Measurements from ENCODE around the gene PRCD. TPM values are rescaled to one million over a fixed set of nuclear protein-coding genes. Genes with fewer than 3 reads are reported as not detected.
"Not testable (repeated sequence)": the region's sequence is repeated elsewhere in the genome, so short reads cannot be mapped to it uniquely, and the experiment has no call there.

PRCD gene
- polyA plus RNA-seq, 10 donors, result 1.6 to 6.6 (median 3.0) TPM

DNA sequence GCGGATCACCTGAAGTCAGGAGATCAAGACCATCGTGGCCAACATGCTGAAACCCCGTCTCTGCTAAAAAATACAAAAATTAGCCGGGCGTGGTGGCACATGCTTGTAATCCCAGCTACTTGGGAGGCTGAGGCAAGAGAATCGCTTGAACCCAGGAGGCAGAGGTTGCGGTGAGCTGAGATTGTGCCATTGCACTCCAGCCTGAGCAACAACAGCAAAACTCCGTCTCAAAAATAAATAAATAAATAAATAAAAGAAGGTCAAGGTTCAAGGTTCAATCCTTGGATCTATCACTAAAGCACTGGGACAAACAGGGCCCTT, 14.4 kb upstream of the PRCD start:
- DNase-seq, result not testable (repeated sequence)

DNA sequence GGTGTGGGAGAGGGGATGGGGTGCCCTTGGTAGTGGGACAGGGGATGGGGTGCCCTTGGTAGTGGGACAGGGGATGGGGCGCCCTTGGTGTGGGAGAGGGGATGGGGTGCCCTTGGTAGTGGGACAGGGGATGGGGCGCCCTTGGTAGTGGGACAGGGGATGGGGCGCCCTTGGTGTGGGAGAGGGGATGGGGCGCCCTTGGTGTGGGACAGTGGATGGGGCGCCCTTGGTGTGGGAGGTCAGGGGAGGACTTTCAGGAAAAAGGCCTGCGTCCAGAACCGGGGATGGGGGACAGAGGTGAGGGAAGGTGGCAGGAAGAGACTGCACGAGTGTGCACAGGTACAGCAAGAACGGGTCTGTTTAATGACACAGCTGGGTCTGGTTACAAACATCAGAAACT, 12.8 kb upstream of the PRCD start:
- not testable (repeated sequence) for DNase-seq

DNA sequence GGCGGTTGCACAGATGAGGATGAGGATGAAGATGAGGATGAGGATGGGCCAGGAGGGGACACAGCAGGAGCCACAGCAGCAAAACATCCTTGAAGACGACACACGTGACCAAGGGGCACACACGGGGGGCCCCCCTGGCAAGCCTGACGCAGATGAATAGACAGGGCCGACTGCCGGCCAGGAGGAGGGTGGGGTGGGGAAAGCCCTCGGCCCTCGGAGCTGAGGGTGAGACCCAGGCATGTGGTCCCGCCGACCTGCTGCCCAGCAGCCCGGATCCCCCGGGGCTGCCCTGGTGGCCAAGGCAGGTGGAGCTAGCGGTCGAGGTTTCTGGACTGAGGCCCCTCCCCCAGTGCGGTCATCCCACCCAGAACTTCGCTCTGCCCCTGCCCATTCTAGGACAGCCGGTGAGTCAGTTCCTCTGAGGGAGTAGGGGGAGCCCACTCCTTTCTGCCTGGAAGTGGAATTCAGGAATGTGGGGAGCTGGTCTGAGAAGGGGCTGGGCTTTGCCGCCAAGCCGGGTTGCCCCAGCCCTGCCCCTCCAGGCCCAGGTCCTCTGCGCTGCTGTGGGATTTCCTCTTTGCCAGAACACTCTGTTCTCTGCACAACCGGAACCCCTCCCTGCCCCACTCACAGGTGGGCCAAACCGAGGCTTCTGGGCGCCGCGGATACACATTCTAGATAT, 12.3 kb upstream of the PRCD start:
- DNase-seq, result peak in 1 of 3 donors; percentile 75

DNA sequence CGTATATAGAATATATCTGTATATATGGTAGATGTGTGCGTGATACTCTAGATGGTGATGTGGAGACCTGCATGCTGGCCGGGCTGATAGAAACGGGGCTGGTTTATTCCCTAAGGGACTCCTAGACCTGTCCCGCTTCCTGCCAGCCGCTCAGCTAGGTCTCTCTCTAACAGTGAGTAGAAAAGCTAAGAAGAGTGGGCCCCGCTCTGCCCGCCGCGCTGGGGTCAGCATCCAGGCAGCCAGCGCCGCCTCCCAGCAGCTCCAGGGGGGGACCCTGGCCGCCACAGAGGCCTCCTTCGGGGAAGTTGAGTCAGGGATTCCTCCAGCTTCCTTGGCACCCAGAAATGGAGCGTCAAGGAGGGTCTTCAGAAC, 11.7 kb upstream of the PRCD start:
- DNase-seq, result peak in 1 of 3 donors; percentile 44

DNA sequence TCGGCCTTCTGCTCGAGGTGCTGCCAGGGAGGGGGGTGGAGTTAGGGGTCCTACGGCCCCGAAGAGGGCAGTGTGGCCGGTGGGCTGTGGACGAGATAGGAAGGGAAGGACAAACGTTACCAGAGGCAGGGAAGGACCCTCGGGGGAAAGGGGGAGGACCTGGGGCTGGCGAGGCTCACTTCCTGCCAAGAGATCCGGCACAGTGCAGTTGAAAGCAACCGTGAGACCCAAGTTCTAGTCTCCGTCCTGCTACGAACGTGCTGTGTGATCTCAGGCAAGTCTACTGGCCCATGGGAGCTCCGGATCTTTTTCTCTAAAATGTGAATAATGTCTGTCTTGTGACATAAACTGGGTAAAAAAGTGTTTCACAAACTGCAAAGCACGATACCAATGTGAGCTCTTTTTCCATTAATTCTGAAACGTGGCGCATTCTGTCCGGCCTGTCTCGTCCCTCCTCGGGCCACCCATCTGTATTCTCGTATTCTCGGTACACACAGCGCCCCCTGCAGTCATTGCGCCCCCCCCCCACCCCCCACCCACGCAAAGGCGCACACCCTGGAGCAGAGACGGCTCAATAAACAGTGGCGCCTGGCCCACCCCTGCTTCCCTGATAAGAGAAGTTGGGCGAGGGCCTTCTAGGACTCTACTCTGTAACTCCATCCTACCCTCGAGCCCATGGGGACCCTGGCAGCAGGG, 11.2 kb upstream of the PRCD start:
- no peak for DNase-seq

DNA sequence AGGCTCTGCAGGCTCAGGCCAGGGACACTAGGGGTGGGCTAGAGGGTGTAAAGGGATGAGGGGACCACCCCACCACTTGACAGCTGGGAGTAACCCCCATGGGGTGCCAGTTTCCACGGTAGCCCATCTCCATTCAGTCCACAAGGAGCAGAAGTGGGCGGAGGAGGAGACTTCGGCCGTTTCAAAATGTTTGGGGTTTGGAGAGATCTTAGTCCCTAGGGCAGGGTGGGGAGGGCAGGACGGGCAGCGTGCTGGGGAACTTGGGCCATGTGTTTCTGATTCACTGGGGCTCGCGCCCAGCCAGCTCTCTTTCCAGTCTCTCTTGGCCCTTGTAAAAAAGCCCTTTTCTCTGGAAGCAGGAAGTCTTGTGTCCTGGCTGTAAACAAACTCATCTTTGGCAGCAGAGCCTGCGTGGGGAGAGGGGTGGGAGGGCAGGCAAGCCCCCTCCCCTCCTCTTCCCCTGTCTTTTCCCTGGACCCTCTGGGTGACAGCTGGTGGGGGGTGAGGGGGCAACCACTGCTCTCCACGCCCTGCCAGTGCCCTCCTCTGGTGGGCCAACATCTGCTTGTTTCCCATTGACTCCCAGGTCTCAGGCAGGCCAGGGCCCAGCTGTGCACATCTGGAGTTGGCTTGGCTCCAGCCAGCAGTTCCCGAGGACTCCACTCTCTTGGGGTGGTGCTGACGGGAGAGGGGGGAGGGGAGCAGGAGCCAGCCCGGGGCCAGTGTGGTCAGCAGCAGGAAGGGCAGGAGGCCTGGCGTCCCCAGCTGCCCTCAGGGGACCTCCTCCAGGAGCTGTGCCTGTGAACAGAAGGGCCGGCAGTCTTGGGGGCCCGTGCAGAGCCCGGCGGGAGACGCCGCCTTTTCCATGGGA, 10.4 kb upstream of the PRCD start:
- DNase-seq, result peak; percentile 73 to 98 (median 87)

DNA sequence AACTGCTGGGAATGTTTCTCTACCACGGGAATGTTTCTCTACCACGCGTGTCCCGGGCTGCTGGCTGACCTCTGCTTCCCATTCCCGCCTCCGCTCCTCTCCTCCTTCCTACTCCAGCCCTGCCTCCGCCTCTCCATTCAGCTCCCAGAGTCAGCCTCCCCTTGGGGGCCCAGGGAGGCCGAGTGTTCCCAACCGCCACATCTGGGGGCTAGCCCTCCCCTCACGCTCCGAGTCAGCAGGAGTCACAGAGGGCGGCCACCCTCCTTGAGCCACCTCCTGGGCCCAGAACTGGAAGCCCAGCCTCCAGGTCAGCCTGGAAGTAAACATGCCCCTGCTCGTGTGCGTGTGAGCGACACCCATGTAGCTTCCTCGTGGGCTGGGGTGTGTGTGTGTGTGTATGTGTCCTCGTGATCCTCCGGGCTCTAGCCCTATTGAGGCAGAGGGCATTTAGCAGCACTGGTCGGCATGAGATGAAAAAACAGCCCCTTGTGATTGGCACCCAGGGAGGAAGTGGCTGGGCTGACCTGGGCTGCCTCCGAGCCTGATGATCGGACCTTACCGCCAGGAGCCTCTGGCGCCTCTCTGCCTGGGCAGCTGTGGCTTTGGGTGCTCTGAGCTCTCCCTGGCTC, 9.6 kb upstream of the PRCD start:
- DNase-seq, result peak in 2 of 3 donors; percentile 59 to 83

DNA sequence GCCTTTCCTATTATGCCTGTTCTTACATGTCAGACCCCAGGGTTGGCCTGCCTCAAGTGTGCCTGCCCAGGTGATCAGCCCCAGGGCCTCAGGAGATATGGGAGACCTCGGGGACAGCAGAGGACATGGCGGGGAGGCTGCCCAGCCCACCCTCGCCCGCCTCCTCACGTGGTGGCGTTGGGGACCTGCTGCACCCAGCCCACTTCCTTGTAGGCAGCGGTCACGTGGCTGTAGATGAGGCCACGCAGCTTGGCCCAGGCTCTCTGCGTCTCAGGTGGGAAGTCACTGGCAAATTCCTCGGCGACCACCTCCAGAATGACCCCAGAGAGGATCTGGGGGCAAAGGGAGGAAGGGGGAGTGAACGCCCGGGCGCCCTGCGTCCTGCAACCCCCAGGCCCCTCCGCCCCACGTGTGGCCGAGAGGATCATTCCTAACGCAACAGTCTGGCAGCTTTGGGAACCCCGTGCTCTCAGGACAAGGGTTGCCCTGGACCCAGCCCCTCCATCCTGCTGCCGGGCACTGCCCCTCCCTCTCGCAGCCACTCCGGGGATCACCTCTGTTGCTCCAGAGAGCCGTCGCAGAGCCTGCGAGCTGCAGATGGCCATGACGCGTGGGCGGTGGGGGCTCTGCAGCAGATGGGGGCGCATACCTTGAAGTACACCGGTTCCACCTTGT, 8.9 kb upstream of the PRCD start:
- DNase-seq, result no peak

DNA sequence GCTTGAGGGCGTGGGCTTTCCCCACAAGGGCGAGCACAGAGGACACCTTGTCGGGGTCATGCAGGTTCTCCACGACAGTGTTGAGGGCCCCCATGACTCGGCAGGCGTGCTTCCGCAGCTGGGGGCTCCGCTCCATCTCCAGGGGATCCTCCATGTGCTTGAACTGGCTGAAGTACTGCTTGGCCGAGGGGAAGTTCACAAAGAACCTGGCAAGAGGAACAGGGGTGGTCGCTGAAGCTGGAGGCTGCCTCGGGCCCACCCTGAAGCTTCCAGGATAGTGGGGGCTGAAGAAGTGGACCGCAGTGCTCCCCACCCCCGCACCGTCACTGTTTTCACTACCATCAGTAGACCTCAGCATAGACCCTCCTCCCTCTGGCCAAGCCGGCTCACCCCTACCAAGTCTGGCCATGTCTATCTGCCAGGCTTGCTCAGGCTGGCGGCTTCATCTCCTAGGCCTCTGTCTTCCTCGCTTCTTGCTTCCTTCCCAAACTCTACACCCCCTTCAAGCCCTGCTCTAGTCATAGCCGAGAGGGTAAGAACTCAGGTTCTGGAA, 8.3 kb upstream of the PRCD start:
- peak in 1 of 3 donors; percentile 35 for DNase-seq

DNA sequence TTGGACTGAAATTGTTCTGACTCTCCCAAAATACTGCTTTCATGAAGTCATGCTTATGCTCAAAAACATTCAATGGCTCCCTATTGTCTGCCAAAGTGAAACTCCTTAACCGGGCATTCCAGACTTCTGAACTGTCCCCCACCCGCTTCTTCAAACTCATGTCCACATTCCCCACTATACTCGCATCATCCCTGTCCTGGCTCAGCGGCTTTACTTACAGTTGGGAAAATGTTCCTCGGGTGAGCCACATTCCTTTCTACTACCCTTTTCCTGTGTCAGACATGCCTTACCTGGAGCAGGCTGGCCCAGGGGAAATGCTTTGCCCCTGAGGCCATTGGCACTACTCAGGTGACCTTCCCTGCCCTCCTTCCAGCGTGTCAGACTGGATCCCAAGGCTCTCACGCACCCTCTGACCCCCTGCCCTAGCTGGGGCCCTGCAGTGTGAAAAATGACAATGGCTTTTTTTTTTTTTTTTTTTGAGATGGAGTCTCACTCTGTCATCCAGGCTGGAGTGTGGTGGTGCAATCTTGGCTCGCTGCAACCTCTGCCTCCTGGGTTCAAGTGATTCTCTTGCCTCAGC, 7.7 kb upstream of the PRCD start:
- no peak for DNase-seq

DNA sequence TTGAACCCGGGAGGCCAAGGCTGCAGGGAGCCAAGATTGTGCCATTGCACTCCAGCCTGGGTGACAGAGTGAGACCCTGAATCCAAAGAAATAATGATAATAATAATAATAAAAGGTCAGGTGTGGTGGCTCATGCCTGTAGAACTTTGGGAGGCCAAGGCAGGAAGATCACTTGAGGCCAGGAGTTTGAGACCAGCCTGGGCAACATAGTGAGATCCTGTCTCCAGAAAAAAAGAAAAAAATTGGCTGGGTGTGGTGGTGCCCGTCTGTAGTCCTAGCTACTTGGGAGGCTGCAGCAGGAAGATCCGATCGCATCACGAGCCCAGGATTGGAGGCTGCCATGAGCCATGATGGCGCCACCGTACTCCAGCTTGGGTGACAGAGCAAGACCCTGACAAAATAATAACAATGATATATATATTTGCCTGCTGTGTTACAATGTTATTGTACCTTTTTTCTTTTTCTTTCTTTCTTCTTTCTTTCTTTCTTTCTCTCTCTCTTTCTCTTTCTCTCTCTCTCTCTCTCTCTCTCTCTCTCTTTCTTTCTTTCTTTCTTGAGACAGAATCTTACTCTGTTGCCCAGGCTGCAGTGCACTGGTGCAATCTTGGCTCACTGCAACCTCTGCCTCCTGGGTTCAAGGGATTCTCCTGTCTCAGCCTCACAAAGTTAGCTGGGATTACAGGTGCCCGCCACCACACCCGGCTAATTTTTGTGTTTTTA, 6.0 kb upstream of the PRCD start:
- not testable (repeated sequence) for DNase-seq

DNA sequence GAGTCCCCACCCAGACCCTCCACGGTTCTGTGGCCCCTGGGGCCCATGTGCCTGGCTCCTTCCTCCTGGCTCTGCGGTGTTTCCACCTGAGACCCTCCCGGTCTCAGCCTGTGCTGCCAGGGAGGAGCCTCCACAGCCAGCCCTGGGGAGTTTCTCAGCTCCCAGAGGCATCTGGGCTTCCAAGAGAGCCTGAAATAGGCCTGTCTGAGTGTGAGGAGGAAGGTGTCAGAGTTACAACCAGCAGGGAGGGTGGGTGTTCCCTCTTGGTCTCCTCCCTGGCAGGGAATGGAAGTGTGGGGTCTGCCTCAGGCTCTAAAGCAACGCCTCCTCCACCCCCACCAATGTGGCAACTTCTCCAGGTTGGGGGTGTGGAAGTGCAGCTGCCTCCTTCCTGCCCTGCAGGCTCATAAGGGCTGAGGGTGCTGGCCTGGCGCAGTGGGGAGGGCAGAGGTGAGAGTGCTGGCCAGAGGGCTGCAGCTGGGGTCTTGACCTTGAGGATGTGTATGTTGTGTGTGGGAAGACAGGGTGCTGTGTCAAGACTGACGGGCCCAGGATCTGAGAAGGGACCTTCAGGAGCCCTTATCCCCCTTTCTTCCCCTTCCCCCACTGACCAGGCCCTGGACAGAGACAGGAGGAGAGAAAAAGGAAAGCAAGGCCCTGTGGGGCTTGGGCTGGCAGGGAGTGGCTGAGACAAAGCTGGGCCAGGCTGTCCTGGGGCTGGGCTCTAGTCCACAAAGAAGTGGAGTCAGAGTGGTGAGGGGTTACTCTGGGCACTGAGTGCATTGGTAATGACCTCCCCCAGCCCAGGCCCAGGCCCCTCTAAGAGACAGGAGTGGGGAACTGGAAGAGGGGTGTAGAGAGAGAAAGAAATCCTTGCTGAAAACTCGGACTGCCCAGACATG, 4.8 kb upstream of the PRCD start:
- DNase-seq, result no peak

DNA sequence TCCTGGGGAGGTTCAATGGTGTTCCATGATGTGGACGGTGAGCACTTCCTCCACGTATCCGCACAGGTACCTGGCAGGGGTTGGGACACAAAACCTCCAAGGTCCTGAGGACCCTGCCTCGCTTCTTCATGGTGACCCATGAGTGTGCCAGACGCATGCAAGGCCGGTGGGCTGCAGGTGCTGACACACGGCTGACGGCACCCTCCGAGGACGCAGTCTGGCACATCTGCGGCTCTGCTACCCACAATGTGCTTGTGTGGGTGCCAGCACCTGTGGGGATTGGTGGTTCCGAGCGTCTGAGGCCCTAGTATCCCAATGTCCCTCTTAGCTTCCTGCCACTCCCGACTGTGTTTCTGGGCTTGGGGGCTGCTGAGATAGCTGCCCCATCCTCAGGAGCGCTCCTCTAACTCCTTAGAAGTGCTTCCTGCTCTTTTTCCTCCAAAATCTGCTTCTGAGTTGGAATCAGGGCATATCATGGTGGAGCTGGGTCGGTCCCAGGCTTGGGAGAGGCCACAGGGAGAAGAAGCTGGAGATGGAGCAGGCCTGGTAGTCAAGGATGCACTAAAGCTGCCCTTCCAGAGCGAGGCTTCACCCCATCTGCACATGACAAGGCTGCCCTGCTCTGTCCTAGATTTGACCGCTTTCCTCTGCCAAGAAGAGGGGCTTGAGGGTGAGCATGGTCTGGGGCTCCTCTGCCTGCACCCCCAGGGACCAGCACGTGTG, 3.9 kb upstream of the PRCD start:
- DNase-seq, result no peak

DNA sequence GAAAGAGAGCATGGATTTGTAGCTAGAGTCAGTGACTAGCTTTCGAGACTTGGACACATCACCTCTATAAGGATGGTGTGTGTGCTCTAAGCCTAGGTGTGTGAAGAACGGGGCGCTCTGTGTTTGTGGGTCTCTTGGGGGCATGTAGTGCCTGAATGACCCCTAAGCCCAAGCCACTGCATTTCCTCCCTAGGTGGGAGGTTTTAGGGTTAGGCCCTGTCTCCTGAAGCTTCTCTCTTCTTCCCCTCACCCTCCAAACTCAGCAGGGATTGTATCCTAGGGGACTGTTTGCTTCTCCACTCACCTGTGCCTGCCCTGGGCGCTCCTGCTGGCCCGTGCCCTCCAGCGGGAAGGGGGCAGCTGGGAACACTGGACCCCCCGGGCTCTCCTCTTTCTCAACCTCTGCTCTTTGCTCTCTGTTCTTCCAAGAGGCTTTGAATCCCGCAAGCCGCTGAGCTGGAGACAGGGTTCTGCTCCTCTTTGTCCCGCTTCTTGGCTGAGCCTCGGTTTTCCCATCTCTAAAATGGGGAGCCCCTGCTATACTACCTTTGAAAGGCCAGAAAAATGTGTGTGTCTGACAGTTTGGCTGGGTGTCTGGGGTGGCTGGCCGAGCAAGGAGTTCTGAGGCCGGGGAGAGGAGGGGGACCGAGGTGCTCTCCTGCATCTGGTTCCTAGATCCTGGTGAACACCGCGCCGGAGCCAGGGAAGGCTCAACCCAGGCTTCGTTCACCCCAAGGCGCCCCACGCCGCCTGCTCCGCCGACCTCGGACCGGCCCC, 3.1 kb upstream of the PRCD start:
- no peak for DNase-seq

DNA sequence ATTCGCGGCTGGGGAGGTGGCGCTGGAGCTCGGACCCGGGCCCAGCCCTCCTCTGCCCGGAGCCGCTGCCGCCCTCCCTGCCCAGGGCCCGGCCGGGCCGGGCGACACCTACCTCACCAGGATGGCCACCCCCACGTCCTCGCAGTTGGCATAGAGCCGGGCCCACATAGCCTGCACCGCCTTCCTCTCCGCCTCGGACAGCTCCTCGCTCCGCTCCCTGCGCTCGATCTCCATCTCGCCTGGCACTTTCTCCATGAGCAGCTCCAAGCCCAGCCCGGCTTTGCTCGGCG, 2.6 kb upstream of the PRCD start:
- peak in 1 of 3 donors; percentile 68 for DNase-seq

DNA sequence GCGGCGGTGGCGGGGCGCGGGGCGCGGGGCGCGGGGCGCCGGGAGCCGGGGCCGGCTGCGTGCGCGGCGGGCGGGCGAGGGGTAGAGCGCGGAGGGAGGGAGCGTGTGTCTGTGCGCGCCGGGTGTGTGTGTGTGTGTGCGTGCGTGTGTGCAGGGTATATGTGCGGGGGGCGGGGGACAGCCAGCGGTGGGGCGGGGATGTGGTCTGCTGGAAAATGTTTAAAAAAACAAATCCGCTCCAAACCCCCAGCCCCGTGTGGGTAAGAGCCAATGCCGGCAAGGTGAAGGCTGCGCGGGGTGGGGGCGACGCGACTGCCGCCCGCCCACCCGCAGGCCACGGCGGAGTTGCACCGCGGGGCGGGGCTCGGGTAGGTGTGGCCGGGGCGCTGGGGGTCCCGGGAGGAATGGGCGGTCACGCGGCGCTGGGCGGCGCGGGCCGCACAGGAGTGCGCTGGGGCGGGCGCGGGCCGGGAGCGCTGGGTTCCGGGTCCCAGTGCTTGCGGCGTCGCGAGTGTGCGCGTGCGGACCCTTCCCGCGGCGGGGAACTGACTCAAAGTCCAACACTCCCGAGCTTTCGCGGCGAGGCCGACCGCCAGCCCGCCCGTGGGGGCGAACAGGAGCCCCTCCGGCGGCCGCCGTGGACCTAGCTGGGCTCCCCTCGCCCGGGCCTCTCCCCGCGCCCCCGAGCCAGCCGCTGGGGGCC, 2.1 kb upstream of the PRCD start, which contains the start of gene CYGB:
CYGB (minus strand) TSS at position 132 of the 703 bp plus-strand sequence. CDS start 167 bp downstream, outside the sequence.
- peak in 1 of 3 donors; percentile 72 for DNase-seq
